Measurements from ENCODE around the gene ADGRB2. TPM values are rescaled to one million over a fixed set of nuclear protein-coding genes. Genes with fewer than 3 reads are reported as not detected.
A peak's percentile ranks its signal among the peaks of the same experiment; 100 is the strongest.

The ADGRB2 gene
- total and polyA plus RNA-seq, 2 of the 4 experiments (the other 2 are of a cell fraction) = 2.2 to 11.9 TPM

DNA sequence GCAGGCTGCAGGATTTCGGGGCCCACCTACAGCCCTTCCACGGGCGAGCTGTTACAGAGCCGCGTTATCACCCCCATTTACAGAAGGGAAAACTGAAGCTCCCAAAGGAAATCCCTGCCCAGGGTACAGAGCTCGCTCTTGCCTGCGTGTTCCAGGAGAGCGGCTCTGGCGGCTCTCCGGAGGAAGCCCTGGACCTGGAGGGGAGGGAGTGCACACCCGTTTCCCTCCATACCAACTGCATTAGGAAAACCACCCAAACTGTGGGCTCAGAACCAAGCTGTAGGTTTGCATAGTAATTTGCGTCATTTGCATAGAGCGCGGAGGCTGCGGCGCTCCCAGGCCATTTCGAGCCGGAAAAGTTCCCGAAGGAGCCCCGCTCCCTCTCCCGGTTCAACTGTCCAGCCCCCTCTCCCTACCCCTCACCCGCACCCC, 24.7 kb upstream of the ADGRB2 start:
- Histone ChIP-seq H2AFZ (replicated peaks; ENCODE audit: low read length, poor library complexity) (peak overlapping the region; percentile 100), H4K8ac (ENCODE audit: low read depth in 2 of 2, low read length in 2 of 2) (no peak overlapping the region; a peak in 1 of 4 replicates), H4K20me1 (ENCODE audit: insufficient read depth, low read length) (peaks cover 11% of the 10 kb centered on the region), H4K91ac (ENCODE audit: insufficient read depth, low read depth, low read length) (no peak overlapping the region), H3K79me1 (ENCODE audit: low read depth in 1 of 2, low read length in 2 of 2) (peaks cover 0 to 16% of the 10 kb centered on the region in 2 experiments; a peak in 2 of 4 replicates), H3K9me1 (ENCODE audit: insufficient read depth, low read length) (peaks cover 7% of the 10 kb centered on the region), H3K23ac (ENCODE audit: low read depth, low read length) (0 out of 2 replicates have a peak overlapping the region, but pooled peaks have one; percentile 39), H3K4me2 (ENCODE audit: low read depth, low read length) (peak overlapping the region; percentile 91), H3K9me3 (ENCODE audit: control insufficient read depth, insufficient read depth, low read length) (no peaks in the 10 kb centered on the region), H3K27ac (ENCODE audit: insufficient read depth, low read length) (peak overlapping the region; percentile 18), H4K5ac (ENCODE audit: low read depth, low read length) (no peak overlapping the region), H3K27me3 (ENCODE audit: control insufficient read depth, insufficient read depth, low read length) (no peaks in the 10 kb centered on the region), H3K36me3 (ENCODE audit: control insufficient read depth, insufficient read depth, low read length) (no peaks in the 10 kb centered on the region), H2BK120ac (ENCODE audit: low read depth, low read length) (no peak overlapping the region), H2BK20ac (ENCODE audit: low read depth, low read length) (no peak overlapping the region), H3K18ac (ENCODE audit: low read depth, low read length) (no peak overlapping the region), H2AK5ac (ENCODE audit: low read depth, low read length) (no peak overlapping the region), H3K56ac (ENCODE audit: extremely low read depth, insufficient read depth, low read length) (no peak overlapping the region), H2BK15ac (ENCODE audit: low read depth, low read length) (no peak overlapping the region), H3K4me3 (ENCODE audit: insufficient read depth, low read depth, low read length) (peak overlapping the region; percentile 60), H3K4ac (ENCODE audit: low read depth, low read length) (peak overlapping the region; percentile 57), H3K4me1 (ENCODE audit: control insufficient read depth, insufficient read depth, low read length) (peaks cover 4% of the 10 kb centered on the region), H3K14ac (replicated peaks; ENCODE audit: low read depth, low read length) (0 out of 2 replicates have a peak overlapping the region, but pooled peaks have one; percentile 5), H3K9ac (ENCODE audit: low read depth, low read length) (peak overlapping the region; percentile 2; the same call in 1 of the 2 replicates), H2BK5ac (ENCODE audit: low read depth, low read length, poor library complexity, severe bottlenecking) (peak overlapping the region; percentile 26), H2AK9ac (replicated peaks; ENCODE audit: low read depth, low read length, poor library complexity) (peak overlapping the region; percentile 97)
- intact Hi-C loops (cut with micrococcal nuclease) (loop anchor here (1.0 to 2.0 kb wide), 6 partner anchors 26 to 224 kb away; partner anchors contain the start of gene COL16A1), dilution Hi-C loops (cut with HindIII; ENCODE audit: low sequenced_read_pairs, unreplicated experiment) (no loop called here), in situ Hi-C loops (cut with MboI; ENCODE audit: low sequenced_read_pairs) (loop anchor here (5.0 kb wide), 1 partner anchor 127 kb away; no protein-coding TSS in a partner anchor)
- ChIA-PET CTCF (interaction anchor here (0.7 to 2.1 kb wide), 22 partner anchors 10 to 367 kb away, joined by 3 to 11 read pairs (median 3); partner anchors contain the start of gene COL16A1), POLR2A (ENCODE audit: unreplicated experiment) (interaction anchor here (1.0 kb wide), 1 partner anchor 26 kb away, joined by 3 read pairs; no protein-coding TSS in a partner anchor)
- BruUV-seq (replicated peaks) = no TSS peak
- TF ChIP-seq CEBPB (IDR thresholded peaks at IDR 0.05; ENCODE audit: low read depth, low read length) (peak; percentile 34; the same call in 1 of the 2 replicates), POLR2A (IDR thresholded peaks at IDR 0.05; ENCODE audit: low read depth, low read length) (peak; percentile 21; the same call in 1 of the 2 replicates)
- TF ChIP-seq, protein P1, sequence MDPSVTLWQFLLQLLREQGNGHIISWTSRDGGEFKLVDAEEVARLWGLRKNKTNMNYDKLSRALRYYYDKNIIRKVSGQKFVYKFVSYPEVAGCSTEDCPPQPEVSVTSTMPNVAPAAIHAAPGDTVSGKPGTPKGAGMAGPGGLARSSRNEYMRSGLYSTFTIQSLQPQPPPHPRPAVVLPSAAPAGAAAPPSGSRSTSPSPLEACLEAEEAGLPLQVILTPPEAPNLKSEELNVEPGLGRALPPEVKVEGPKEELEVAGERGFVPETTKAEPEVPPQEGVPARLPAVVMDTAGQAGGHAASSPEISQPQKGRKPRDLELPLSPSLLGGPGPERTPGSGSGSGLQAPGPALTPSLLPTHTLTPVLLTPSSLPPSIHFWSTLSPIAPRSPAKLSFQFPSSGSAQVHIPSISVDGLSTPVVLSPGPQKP (IDR thresholded peaks at IDR 0.05; ENCODE audit: borderline replicate concordance, low read depth, low read length) = no peak
- ATAC-seq (ENCODE audit: low read depth) = peak; percentile 55
- peak; percentile 83 for DNase-seq
- no CpG with 5 or more reads among the region's 22 CpGs for WGBS, 2 experiments (ENCODE audit: extremely low coverage in 2 of 2, insufficient read length in 1 of 2)

All from IMR-90 (cell line).